ENCODE results near the gene NTNG2.

The NTNG2 gene

GRCh38 chr9:132168851-132169250, 7.0 kb downstream of the NTNG2 start:
- DNase-seq (ENCODE audit: low read depth): no peak
- TF ChIP-seq CTCF (conservative IDR thresholded peaks at IDR 0.05; ENCODE audit: control insufficient read depth, insufficient read depth, low read depth, low read length): no peak
- no peak overlapping the region for H3K4me3 ChIP-seq (ENCODE audit: control insufficient read depth, low read depth, low read length)

GRCh38 chr9:132169672-132170392, 8.0 kb downstream of the NTNG2 start:
- no peak overlapping the region for H3K4me3 ChIP-seq (ENCODE audit: control insufficient read depth, low read depth, low read length)
- TF ChIP-seq CTCF (conservative IDR thresholded peaks at IDR 0.05; ENCODE audit: control insufficient read depth, insufficient read depth, low read depth, low read length): peak; percentile 70
- DNase-seq (ENCODE audit: low read depth): peak; percentile 46

GRCh38 chr9:132171702-132172101, 9.8 kb downstream of the NTNG2 start:
- H3K4me3 ChIP-seq (ENCODE audit: control insufficient read depth, low read depth, low read length): no peak overlapping the region
- TF ChIP-seq CTCF (conservative IDR thresholded peaks at IDR 0.05; ENCODE audit: control insufficient read depth, insufficient read depth, low read depth, low read length): no peak
- no peak for DNase-seq (ENCODE audit: low read depth)

DNA sequence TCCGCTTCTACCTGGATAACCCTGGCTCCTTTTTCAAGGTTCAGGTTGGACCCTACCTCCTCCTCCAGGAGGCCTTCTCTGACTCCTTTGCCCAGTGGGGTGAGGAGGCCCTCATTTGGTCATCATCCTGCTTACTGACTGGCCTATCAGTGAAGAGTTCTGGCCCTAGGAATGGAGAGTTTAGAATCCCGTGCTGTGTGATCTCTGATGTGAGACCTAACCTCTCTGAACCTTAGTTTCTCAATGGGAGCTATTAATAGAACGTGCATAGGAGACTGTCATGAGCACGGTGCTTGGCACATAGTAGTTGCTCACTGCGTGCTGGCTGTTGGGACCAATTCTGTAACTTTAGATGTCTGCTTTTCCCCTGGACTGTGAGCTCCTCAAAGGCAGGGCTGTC, 10.3 kb downstream of the NTNG2 start:
- no peak overlapping the region for H3K4me3 ChIP-seq (ENCODE audit: control insufficient read depth, low read depth, low read length)
- TF ChIP-seq CTCF (conservative IDR thresholded peaks at IDR 0.05; ENCODE audit: control insufficient read depth, insufficient read depth, low read depth, low read length): no peak
- no peak for DNase-seq (ENCODE audit: low read depth)

DNA sequence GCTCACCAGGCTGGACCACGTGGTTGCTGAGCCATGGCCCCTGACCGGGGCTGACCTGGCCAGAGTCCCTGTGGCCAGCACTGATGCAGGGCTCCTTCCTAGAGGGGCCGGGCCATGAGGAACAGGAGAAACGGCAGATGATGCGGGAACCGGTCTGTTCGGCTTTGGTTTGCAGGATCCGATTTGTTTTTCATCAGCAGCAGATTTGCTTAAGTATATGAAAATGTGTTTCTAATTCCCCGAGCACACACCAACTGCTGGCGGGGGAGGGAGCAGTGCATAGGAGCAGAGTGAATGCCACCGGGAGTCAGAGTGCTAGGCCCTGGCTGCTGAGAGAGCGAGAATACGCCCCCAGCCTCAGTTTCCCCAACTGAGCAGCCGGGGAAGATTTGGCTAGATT, 13.6 kb downstream of the NTNG2 start:
- TF ChIP-seq CTCF (conservative IDR thresholded peaks at IDR 0.05; ENCODE audit: control insufficient read depth, insufficient read depth, low read depth, low read length): no peak
- H3K4me3 ChIP-seq (ENCODE audit: control insufficient read depth, low read depth, low read length): no peak overlapping the region
- no peak for DNase-seq (ENCODE audit: low read depth)

DNA sequence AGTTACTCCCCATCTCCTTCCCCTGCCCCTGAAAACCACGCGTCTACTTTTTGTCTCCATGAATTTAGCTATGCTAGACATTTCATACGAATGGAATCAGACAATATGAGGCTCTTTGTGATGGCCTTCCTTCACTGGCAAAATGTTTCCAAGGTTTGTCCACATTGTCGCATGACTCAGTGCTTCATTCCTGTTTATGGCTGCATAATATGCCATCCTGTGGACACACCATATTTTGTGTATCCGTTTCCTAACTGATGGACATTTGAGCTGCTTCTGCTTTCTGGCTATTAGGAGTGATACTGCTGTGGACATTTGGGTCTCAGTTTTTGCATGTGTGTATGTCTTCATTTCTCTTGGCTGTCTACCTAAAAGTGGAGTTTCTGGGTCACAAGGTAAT, 14.5 kb downstream of the NTNG2 start:
- no peak for TF ChIP-seq CTCF (conservative IDR thresholded peaks at IDR 0.05; ENCODE audit: control insufficient read depth, insufficient read depth, low read depth, low read length)
- no peak for DNase-seq (ENCODE audit: low read depth)
- no peak overlapping the region for H3K4me3 ChIP-seq (ENCODE audit: control insufficient read depth, low read depth, low read length)
